HG03196 (cell line): ENCODE results near the gene KCNJ16.

Experiments used
- ATAC-seq: cut with Tn5 transposase; IDR thresholded peaks from one replicate; pipeline ENCODE4 v1.9.1; 2021; ENCODE audit not compliant: unreplicated experiment

The KCNJ16 gene

GRCh38 chr17:70168044-70168976, 93.3 kb downstream of the KCNJ16 start:
- no peak for ATAC-seq

DNA sequence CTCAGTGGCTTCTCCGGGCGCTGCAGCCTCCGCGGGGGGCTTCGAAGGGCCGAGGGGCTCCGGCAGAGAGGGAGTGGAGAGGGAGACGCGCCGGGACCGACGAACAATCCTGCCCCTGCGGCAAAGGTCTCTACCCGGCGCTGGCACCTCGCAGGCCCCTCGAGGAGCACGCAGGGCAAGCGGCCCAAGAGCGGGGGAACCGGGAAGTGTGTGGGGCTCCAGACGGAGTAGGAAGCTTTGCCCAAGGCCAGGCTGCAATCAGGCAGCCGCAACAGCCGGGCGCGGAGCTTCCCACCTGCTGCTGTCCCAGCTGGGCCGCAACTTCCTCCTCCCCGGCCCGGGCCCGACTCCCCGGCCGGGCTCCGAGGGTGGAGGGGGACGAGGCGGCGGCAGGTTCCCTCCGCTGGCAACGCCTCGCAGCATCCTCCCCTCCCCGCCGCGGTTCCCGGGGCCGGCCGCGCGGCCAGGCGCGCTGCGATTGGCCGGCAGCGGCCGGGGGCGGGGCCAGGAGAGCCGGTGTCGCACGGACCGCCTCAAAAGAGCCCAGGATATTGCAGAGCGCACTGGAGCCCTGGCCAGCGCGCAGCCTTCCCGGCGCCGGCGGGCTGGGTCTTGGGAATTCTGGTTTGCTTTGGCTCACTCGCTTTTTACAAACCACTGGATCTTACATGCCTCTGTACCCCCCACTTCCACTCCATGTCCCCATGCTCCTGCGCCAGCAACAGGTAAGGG, 94.1 kb downstream of the KCNJ16 start, which contains the start of gene KCNJ2:
Gene KCNJ2 (plus strand): TSS at position 556 of the 732 bp plus-strand sequence. CDS start 5,508 bp downstream, outside the sequence.
- ATAC-seq, result peak; percentile 95

GRCh38 chr17:70169709-70170597, 94.9 kb downstream of the KCNJ16 start:
- ATAC-seq, result no peak

GRCh38 chr17:70171159-70171558, 96.1 kb downstream of the KCNJ16 start:
- ATAC-seq, result no peak

DNA sequence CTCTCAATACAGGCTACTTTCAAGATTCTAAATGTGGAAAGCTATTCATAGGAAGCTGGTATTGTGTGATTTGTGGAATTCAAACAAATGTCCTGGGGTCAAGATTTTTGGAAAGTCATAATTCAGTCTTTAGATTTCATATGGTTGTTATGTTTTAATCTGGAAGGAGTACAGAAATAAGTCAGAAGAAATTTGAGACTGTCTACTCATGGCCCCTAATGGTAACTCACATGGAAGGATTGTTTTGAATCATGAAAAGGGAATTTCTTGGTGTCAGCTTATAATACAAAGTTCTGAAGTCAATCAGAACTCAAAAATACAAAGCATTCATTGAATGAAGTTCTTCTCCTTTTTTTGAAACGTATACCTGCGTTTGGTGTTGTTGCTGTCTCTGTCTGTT, 97.4 kb downstream of the KCNJ16 start:
- no peak for ATAC-seq

DNA sequence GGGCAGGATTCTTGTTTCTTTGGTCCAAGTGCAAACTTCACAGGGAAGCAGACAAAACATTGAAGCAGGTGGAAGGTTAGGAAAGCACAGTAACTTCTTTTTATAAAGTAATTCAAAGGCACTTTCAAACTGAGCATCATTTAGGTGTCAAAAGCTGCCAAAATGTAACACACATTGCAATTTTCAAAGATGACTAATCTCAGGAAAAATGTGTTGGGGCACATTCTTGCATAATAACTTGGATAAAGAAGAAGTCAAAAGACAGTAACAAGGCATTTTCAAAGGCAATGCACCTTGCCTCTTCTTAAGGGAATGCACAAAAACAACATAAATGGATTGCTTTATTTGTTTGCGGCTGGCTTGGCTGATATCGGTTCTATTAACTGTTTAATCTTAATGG, 97.9 kb downstream of the KCNJ16 start:
- ATAC-seq, result no peak

- ATAC-seq, result no peak
Observed at GRCh38 chr17:70173681-70174080, 98.7 kb downstream of the KCNJ16 start.

GRCh38 chr17:70181376-70181775, 106.4 kb downstream of the KCNJ16 start:
- ATAC-seq, result no peak

DNA sequence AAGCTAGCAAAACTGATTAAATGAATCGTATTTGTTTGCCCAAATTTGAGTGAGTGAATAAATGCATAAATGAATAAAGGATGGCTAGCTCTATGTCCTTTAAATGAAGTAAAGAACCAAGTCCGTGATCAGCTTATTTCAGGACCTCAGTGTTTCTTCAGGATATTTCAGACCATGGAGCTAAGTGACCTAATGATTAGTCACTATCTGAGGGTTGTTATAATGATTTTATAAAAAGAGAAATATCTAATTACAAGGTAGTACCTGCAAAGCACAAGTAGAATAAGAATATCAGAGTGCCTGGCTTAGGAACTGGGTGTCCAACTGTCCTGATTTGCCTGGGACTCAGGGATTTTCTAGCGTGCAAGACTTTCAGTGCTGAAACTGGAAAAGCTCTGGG, 106.8 kb downstream of the KCNJ16 start:
- no peak for ATAC-seq

DNA sequence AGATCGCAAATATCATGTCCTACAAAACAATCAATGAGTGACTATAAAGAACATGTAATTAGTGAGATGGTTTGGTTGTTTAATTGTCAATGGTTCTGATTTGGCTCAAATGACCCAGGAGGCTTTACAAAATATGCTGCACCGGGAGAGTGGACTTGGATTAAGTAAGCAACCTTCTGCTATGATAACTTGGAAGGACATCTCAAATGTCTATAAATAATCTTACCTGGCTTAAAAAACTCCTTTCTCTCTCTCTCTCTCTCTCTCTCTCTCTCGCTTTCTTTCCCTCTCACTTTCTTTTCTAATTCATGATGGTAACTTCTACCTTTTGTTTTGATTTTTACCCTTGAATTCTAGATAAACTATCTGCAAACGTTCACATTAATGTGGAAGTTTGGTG, 108.5 kb downstream of the KCNJ16 start:
- no peak for ATAC-seq

DNA sequence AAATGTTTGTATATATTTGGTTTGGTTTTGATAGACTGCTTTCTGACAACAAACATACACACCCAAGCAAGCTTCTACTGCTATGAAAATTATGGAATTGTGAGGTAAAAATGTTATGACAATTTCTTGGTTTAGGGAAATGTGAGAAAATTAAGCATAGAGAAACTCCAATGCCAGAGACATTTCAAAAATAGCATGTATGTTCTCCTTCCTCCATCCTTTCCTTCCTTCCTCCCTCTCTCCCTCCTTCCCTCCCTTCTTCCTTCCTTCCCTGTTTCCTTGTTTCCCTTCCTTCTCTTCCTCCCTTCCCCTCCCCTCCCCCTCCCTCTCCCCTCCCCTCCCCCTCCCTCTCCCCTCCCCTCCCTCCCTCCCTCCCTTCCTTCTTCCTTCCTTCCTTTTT, 109.2 kb downstream of the KCNJ16 start:
- ATAC-seq, result no peak

- ATAC-seq, result no peak
Observed at GRCh38 chr17:70184770-70185169, 109.7 kb downstream of the KCNJ16 start.
